Superior temporal gyrus (tissue), 1 donor: Measurements from ENCODE around the gene AMPD3.

Experiments
- DNase-seq: peaks from one replicate; pipeline ENCODE4 v3.0.0-alpha.2; 2016; ENCODE audit errors: extremely low spot score

Gene AMPD3

GRCh38 chr11:10538924-10539323 lies 83.9 kb downstream of the AMPD3 start:
- no peak for DNase-seq

GRCh38 chr11:10539339-10539738 lies 84.3 kb downstream of the AMPD3 start:
- DNase-seq: no peak

GRCh38 chr11:10540546-10540914 lies 85.5 kb downstream of the AMPD3 start:
- DNase-seq: no peak

GRCh38 chr11:10540915-10541560 lies 86.0 kb downstream of the AMPD3 start, which contains the start of gene RNF141:
RNF141 (minus strand) TSS chr11:10541187; CDS start chr11:10534158, 7,029 bp downstream.
- DNase-seq: peak; percentile 93

DNA sequence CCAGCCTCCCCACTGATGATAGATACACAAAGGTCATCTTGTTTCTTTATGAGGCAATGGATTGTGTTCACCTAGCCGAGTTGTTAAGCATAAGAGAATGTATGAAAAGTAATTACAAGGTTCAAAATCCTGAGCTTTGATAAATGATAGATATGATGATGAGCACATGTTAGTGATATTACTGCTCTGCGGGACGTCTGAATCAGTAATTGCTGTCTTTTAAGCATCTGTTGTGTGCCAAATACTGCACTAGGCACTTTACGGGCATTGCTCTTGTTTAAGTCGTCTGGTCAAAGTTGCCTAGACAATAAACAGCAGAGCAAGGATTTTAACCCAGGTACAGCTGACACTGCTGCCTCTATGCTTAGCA lies 86.5 kb downstream of the AMPD3 start:
- DNase-seq: peak; percentile 51

DNA sequence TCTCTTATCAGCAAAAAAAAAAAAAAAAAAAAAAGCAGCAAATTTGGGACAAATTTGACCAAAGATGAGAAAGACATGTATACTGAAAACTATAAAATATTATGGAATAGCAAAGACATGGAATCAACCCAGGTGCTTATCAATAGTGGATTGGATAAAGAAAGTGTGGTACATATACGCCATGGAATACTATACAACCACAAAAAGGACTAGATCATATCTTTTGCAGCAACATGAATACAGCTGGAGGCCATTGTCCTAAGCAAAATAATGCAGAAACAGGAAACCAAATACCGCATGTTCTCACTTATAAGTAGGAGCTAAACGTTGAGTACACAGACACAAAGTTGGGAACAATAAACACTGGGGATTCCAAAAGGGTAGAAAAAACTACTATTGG lies 87.7 kb downstream of the AMPD3 start:
- DNase-seq: no peak

- no peak for DNase-seq
These were observed 88.7 kb downstream of the AMPD3 start for GRCh38 chr11:10543782-10544181.

- DNase-seq: no peak
These were observed 89.7 kb downstream of the AMPD3 start for GRCh38 chr11:10544491-10545465.

- no peak for DNase-seq
These were observed 95.6 kb downstream of the AMPD3 start for GRCh38 chr11:10550503-10551289.

DNA sequence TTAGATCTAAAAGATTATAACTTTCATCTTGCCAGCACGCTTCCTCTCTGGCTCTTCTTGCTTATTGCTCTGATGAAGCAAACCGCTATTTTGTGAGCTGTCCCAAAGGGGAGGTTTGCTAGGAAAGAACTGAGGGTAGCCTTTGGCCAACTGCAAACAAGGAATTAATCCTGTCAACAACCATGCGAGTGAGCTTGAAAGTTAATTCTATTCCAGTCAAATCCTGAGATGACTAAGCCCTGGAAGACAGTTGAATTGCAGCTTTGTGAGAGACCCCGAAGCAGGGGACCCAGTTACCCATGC lies 96.2 kb downstream of the AMPD3 start:
- DNase-seq: no peak

GRCh38 chr11:10551845-10552352 lies 96.8 kb downstream of the AMPD3 start:
- DNase-seq: no peak

GRCh38 chr11:10556590-10556989 lies 101.5 kb downstream of the AMPD3 start:
- DNase-seq: no peak
